Stimulated activated CD8-positive, alpha-beta memory T cell treated with anti-CD3 and anti-CD28 coated beads, Interleukin-4, amount 100 ng/mL, for 4 hours (primary cell): Measurements from ENCODE around the gene TM7SF3.

Experiments used
- DNase-seq, 2 donors: peaks; one replicate each; pipeline ENCODE4 v3.0.0-alpha.2; 2020; ENCODE audit warnings: low read depth in 2 of 2, low spot score in 1 of 2

TM7SF3 gene

GRCh38 chr12:26935636-26936378, 78.4 kb downstream of the TM7SF3 start:
- DNase-seq = no peak

GRCh38 chr12:26929590-26929989, 84.6 kb downstream of the TM7SF3 start:
- no peak for DNase-seq

- no peak for DNase-seq
Measured at GRCh38 chr12:26928661-26929060, 85.5 kb downstream of the TM7SF3 start.
